ENCODE measurements around the gene CIPC. TPM values are rescaled to one million over a fixed set of nuclear protein-coding genes. Genes with fewer than 3 reads are reported as not detected.

Gene CIPC
- total and polyA plus RNA-seq, 8 donors = 18.6 to 24.3 (median 21.8) TPM

DNA sequence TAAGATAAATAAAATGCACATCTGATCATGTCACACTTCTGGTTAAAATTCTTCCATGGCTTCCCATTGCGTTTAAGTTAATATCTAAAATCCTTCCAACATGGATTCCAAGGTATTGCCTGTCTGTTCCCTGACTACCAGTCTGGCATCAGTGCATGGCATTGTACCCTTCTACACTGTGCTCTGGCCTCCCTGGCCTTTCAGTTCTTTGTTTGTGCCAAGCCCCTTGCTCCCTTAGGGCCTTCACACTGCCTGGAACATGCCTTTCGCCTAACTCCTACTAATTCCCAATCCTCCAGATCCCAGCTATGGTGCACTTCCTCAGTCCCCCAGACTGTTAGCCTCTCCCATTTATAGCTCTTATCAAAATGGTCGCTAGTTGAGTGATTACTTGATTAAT lies 6.3 kb downstream of the CIPC start:
- peaks cover 5 to 18% of the 10 kb centered on the region in 2 donors for H3K4me1 ChIP-seq
- DNase-seq = no peak
- no peak overlapping the region for H3K27ac ChIP-seq
- TF ChIP-seq, protein P1, sequence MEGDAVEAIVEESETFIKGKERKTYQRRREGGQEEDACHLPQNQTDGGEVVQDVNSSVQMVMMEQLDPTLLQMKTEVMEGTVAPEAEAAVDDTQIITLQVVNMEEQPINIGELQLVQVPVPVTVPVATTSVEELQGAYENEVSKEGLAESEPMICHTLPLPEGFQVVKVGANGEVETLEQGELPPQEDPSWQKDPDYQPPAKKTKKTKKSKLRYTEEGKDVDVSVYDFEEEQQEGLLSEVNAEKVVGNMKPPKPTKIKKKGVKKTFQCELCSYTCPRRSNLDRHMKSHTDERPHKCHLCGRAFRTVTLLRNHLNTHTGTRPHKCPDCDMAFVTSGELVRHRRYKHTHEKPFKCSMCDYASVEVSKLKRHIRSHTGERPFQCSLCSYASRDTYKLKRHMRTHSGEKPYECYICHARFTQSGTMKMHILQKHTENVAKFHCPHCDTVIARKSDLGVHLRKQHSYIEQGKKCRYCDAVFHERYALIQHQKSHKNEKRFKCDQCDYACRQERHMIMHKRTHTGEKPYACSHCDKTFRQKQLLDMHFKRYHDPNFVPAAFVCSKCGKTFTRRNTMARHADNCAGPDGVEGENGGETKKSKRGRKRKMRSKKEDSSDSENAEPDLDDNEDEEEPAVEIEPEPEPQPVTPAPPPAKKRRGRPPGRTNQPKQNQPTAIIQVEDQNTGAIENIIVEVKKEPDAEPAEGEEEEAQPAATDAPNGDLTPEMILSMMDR (IDR thresholded peaks at IDR 0.05) = no peak
- no peaks in the 10 kb centered on the region for H3K27me3 ChIP-seq
- ATAC-seq = no peak
- no peak overlapping the region for H3K4me3 ChIP-seq
- H3K9me3 ChIP-seq = no peaks in the 10 kb centered on the region
- H3K36me3 ChIP-seq = peaks cover 0 to 34% of the 10 kb centered on the region in 2 donors
- intact Hi-C loops (cut with DNase I) = no loop called here

- Histone ChIP-seq H3K27ac (no peak overlapping the region), H3K27me3 (no peaks in the 10 kb centered on the region), H3K9me3 (no peaks in the 10 kb centered on the region), H3K36me3 (peaks cover 0 to 42% of the 10 kb centered on the region in 2 donors), H3K4me3 (no peak overlapping the region), H3K4me1 (peaks cover 0 to 9% of the 10 kb centered on the region in 2 donors)
- ATAC-seq (no peak), DNase-seq (no peak)
- intact Hi-C loops (cut with DNase I) = no loop called here
- TF ChIP-seq, protein P1 (IDR thresholded peaks at IDR 0.05) = no peak
These were observed 7.3 kb downstream of the CIPC start for GRCh38 chr14:77105145-77105939.

- Histone ChIP-seq H3K36me3 (peaks cover 0 to 52% of the 10 kb centered on the region in 2 donors), H3K9me3 (no peaks in the 10 kb centered on the region), H3K4me1 (no peaks in the 10 kb centered on the region), H3K27ac (no peak overlapping the region), H3K27me3 (no peaks in the 10 kb centered on the region), H3K4me3 (no peak overlapping the region)
- intact Hi-C loops (cut with DNase I) = no loop called here
- DNase-seq (no peak), ATAC-seq (peak; percentile 21)
- TF ChIP-seq, protein P1 (IDR thresholded peaks at IDR 0.05) = no peak
These were observed 8.6 kb downstream of the CIPC start for GRCh38 chr14:77106666-77107065.

DNA sequence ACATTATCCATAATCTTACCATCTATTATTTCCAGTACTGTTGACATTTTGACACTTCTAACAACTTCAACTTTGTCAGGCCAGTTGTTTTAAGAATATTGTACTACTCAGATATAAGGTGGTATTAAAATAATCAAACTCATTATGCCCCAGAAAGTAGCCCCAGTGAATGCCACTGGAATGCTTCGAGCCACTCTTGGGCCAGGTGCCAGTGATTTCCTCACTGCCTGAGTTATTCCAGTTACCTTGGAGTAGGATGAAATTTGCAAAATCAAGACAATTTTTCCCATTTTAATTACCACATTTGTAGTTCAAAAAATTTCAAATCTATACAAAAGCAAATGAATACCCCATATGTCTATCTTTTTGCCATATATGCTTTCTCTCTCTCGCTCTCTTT lies 9.2 kb downstream of the CIPC start:
- no peaks in the 10 kb centered on the region for H3K27me3 ChIP-seq
- H3K9me3 ChIP-seq = no peaks in the 10 kb centered on the region
- TF ChIP-seq, protein P1 (IDR thresholded peaks at IDR 0.05) = no peak
- H3K27ac ChIP-seq = no peak overlapping the region
- no peaks in the 10 kb centered on the region for H3K4me1 ChIP-seq
- DNase-seq = no peak
- H3K36me3 ChIP-seq = peaks cover 0 to 57% of the 10 kb centered on the region in 2 donors
- no peak overlapping the region for H3K4me3 ChIP-seq
- ATAC-seq = peak; percentile 68
- intact Hi-C loops (cut with DNase I) = no loop called here

- ATAC-seq = no peak
- Histone ChIP-seq H3K9me3 (no peaks in the 10 kb centered on the region), H3K4me1 (no peaks in the 10 kb centered on the region), H3K27ac (no peak overlapping the region), H3K4me3 (no peak overlapping the region), H3K27me3 (no peaks in the 10 kb centered on the region), H3K36me3 (peaks cover 0 to 73% of the 10 kb centered on the region in 2 donors)
- intact Hi-C loops (cut with DNase I) = no loop called here
- no peak for DNase-seq
- TF ChIP-seq, protein P1 (IDR thresholded peaks at IDR 0.05) = no peak
These were observed 10.7 kb downstream of the CIPC start for GRCh38 chr14:77108753-77109152.
